Activated naive CD8-positive, alpha-beta T cell treated with anti-CD3 and anti-CD28 coated beads, Interleukin-2, amount 10 ng/mL, durations not matched to agents 7 days and 5 days (primary cell): ENCODE measurements around the gene SEPTIN3. TPM values are rescaled to one million over a fixed set of nuclear protein-coding genes. Genes with fewer than 3 reads are reported as not detected.

Experiments
- ATAC-seq: fragments of 150-1000 bp; cut with Tn5 transposase; one replicate; pipeline ENCODE4 v1.10.0; 2021; ENCODE audit warnings: low read depth, moderate library complexity
- POLR2A ChIA-PET: fragments of 350-600 bp; sonication (Branson Sonifier 250); formaldehyde crosslinking; loops from one replicate; lab custom pipeline; 2021; ENCODE audit warnings: antibody characterized with exemption; lab: Charles Lee
- DNase-seq: peaks from one replicate; pipeline ENCODE4 v3.0.0; 2021
- H3K27ac Mint-ChIP-seq: one replicate; pipeline ENCODE4 v1.8.0; 2022; ENCODE audit warnings: mild to moderate bottlenecking, mixed read lengths
- H3K27me3 Mint-ChIP-seq: one replicate; pipeline ENCODE4 v1.8.0; 2022; ENCODE audit warnings: mild to moderate bottlenecking, moderate library complexity, mixed read lengths
- H3K36me3 Mint-ChIP-seq: one replicate; pipeline ENCODE4 v1.8.0; 2021; ENCODE audit warnings: mild to moderate bottlenecking, mixed read lengths
- H3K4me1 Mint-ChIP-seq: one replicate; pipeline ENCODE4 v1.8.0; 2021; ENCODE audit warnings: mixed read lengths
- H3K4me3 Mint-ChIP-seq: one replicate; pipeline ENCODE4 v1.8.0; 2022; ENCODE audit warnings: mild to moderate bottlenecking, moderate library complexity, mixed read lengths
- H3K9me3 Mint-ChIP-seq: one replicate; pipeline ENCODE4 v1.8.0; 2021; ENCODE audit warnings: mixed read lengths
- total RNA-seq, 2 experiments: library from RNA; stranded (reverse); gene quantifications; one replicate each; pipeline ENCODE4 v1.2.3, GENCODE V29; 2021

The SEPTIN3 gene
- total RNA-seq, 2 experiments from 2014 or later, result 0.31 to 0.42 TPM

DNA sequence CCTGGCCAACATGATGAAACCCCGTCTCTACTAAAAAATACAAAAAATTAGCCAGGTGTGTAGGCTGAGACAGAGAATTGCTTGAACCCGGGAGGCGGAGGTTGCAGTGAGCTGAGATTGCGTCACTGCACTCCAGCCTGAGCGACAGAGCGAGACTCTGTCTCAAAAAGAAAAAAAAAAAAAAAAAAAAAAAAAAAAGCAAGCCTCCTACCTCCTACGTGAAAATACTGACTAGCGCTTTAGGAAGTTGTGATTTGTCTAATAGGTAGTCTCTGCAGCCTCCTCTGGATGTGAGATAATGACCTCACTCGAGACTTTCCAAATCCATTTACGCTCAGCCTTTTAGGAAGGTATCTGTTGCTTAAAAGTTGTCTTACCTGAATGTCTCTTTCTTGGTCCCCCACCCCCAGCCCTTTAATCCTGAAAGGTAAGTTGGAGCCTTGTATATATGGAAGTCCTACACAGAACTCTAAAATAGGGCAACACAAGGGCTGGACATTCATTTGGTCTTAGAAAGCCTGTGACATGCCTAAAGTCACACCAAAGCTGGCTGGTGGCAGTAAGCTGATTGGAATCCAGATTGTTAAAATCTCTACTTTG is 5.5 kb downstream of the SEPTIN3 start:
- Mint-ChIP-seq H3K4me1 (peaks cover 4% of the 10 kb centered on the region), H3K27ac (no peak overlapping the region), H3K4me3 (no peak overlapping the region), H3K36me3 (no peaks in the 10 kb centered on the region), H3K9me3 (no peaks in the 10 kb centered on the region), H3K27me3 (peaks cover 49% of the 10 kb centered on the region)
- no peak for DNase-seq
- POLR2A ChIA-PET, result no interaction called here
- ATAC-seq, result no peak

- DNase-seq (no peak), ATAC-seq (no peak)
- Mint-ChIP-seq H3K4me1 (peaks cover 4% of the 10 kb centered on the region), H3K27me3 (peaks cover 49% of the 10 kb centered on the region), H3K9me3 (no peaks in the 10 kb centered on the region), H3K36me3 (no peaks in the 10 kb centered on the region), H3K4me3 (peak overlapping the region; percentile 33), H3K27ac (no peak overlapping the region)
- POLR2A ChIA-PET, result no interaction called here
These were observed 6.2 kb downstream of the SEPTIN3 start for GRCh38 chr22:41975299-41976069.

DNA sequence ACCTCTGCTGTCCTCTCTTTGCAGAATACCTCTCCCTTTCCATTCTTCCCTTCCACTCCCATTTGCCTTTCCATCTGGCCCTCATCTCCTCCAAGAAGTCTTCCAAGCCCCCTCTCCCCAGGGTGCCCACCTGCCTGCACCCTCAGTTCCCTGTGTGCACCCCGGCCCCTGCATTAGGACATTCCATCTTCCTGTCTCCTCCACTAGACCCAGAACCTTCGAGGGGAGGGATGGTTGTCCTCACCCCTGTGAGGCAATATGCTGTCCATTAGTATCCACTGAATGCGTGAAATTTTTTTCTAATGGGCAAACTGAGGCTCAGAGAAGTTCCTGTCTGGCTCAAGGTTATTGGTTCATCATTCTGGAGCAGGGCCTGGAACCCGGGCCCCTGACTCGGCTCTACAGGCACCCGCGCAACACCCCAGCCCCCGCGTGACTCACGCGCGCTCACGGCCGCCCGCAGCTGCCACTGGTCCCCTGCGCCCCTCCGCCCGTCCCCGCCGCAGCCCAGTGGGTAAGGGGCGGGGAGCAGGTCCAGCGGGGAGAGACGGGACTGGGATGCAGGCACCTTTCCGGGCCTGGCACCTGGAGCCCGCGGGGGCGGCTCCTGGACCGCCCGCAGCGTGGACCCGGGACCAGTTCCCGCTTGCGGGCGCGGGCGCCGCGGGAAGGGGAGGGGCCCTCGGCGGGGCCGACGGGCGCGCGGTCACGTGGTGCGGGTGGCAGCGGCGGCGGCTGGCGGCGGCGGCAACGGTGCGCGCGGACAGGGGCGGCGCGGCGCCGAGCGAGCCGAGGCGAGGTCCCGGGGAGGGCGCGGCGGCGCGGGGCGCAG is 7.0 kb downstream of the SEPTIN3 start:
- peaks cover 4% of the 10 kb centered on the region for H3K4me1 Mint-ChIP-seq
- no peaks in the 10 kb centered on the region for H3K9me3 Mint-ChIP-seq
- peak overlapping the region; percentile 26 for H3K27ac Mint-ChIP-seq
- POLR2A ChIA-PET, result no interaction called here
- H3K36me3 Mint-ChIP-seq, result no peaks in the 10 kb centered on the region
- H3K4me3 Mint-ChIP-seq, result peak overlapping the region; percentile 33
- ATAC-seq (peak; percentile 58), DNase-seq (peak; percentile 67)
- H3K27me3 Mint-ChIP-seq, result peaks cover 49% of the 10 kb centered on the region

DNA sequence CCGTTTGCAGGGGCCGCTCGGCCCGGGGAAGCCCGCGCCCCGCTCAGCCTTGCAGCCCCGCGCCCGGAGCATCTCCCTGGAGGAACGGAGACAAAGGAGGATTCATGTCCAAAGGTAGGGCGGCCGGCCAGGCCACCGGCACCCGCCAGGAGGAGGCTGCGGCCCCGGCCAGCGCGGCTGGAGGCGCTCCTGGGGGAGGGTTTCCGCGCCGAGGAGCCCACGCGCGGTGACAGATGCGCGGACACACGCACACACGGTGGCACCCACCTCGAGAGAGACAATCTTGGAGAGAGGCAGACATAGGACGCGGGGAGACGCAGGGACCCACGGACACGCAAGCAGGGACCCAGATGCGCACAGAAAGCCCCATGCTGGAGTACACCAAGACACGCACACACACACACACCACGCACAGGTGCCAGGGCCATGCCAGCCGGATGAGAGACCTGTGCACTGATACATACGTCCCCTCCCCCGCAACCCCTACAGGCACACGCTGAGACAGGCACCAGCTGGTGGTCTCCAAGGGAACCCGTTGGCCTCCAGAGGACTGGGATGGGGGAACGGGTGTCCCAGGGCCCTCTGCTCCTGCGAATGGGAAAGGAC is 7.8 kb downstream of the SEPTIN3 start:
- Mint-ChIP-seq H3K36me3 (no peaks in the 10 kb centered on the region), H3K4me1 (peaks cover 4% of the 10 kb centered on the region), H3K4me3 (peak overlapping the region; percentile 22), H3K27me3 (peaks cover 49% of the 10 kb centered on the region), H3K27ac (no peak overlapping the region), H3K9me3 (no peaks in the 10 kb centered on the region)
- POLR2A ChIA-PET, result no interaction called here
- DNase-seq (no peak), ATAC-seq (no peak)

GRCh38 chr22:41978732-41979131 is 9.5 kb downstream of the SEPTIN3 start:
- DNase-seq (no peak), ATAC-seq (no peak)
- Mint-ChIP-seq H3K4me1 (peaks cover 6% of the 10 kb centered on the region), H3K9me3 (no peaks in the 10 kb centered on the region), H3K4me3 (no peak overlapping the region), H3K36me3 (no peaks in the 10 kb centered on the region), H3K27ac (no peak overlapping the region), H3K27me3 (peaks cover 47% of the 10 kb centered on the region)
- POLR2A ChIA-PET, result no interaction called here

DNA sequence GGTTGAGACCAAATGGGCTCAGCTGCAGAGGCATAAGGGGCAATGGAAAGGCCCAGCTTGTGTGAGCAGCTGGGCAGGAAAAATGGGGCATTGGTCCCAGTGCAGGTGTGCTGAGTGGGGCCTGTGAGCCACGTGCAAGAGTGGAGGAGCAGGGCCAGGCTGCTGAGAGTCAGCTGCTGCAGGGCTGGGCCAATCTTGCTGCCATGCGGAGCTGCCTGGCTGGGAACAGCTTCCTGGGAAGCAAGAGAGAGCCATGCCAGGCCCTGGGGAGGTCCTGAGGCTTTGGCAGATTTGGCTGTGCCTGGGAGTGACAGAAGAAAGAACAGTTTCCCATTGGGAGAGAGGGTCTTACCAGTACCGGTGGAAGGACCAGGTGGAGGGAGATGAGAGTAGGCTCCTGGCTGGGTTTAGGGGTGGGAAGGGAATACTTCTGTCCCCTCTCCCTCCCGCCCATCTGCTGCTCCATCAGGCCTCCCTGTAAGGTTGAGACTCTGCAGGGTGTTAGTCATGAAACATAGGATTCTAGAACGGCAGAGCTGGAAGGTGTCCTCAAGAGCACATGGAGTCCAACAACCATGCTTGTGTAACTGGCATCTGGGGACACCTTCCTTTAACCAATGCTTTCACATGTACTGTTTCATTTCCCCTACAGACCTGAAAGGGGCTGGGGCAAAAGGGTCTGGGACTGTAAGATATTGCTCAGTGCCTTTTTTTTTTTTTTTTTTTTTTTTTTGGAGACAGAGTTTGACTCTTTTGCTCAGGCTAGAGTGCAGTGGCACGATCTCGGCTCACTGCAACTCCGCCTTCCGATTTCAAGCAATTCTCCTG is 10.4 kb downstream of the SEPTIN3 start:
- no peak for DNase-seq
- POLR2A ChIA-PET, result no interaction called here
- no peak for ATAC-seq
- Mint-ChIP-seq H3K9me3 (no peaks in the 10 kb centered on the region), H3K36me3 (no peaks in the 10 kb centered on the region), H3K27me3 (peaks cover 39% of the 10 kb centered on the region), H3K4me3 (no peak overlapping the region), H3K27ac (no peak overlapping the region), H3K4me1 (peaks cover 6% of the 10 kb centered on the region)

GRCh38 chr22:41982865-41983264 is 13.6 kb downstream of the SEPTIN3 start:
- Mint-ChIP-seq H3K27ac (no peak overlapping the region), H3K9me3 (no peaks in the 10 kb centered on the region), H3K27me3 (peaks cover 19% of the 10 kb centered on the region), H3K4me1 (peaks cover 2% of the 10 kb centered on the region), H3K36me3 (no peaks in the 10 kb centered on the region), H3K4me3 (no peak overlapping the region)
- POLR2A ChIA-PET, result interaction anchor here (0.7 kb wide), 1 partner anchor 93 kb away, joined by 3 read pairs; no protein-coding TSS in a partner anchor
- no peak for DNase-seq
- no peak for ATAC-seq

GRCh38 chr22:41983513-41984405 is 14.5 kb downstream of the SEPTIN3 start:
- peaks cover 2% of the 10 kb centered on the region for H3K4me1 Mint-ChIP-seq
- peaks cover 12% of the 10 kb centered on the region for H3K27me3 Mint-ChIP-seq
- ATAC-seq (no peak), DNase-seq (no peak)
- H3K27ac Mint-ChIP-seq, result no peak overlapping the region
- no peak overlapping the region for H3K4me3 Mint-ChIP-seq
- POLR2A ChIA-PET, result no interaction called here
- H3K36me3 Mint-ChIP-seq, result no peaks in the 10 kb centered on the region
- no peaks in the 10 kb centered on the region for H3K9me3 Mint-ChIP-seq

DNA sequence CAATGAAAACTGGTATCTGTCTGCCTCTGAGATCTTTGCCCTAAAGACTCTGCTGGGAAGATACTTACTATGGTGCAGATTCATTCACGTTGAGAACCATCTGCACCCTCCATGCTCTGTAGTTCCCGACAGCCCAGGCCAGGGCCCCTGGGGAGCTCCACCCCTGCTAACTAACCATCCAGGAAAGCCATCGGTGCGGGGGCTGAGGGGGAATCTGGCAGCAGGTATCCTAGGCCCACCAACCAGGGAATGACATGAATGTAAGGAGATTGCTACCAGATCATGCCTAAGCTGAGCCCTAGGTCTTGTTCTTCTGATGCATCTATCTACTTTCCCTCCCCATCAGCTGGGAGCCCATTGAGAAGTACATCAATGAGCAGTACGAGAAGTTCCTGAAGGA is 18.0 kb downstream of the SEPTIN3 start:
- peaks cover 2% of the 10 kb centered on the region for H3K4me1 Mint-ChIP-seq
- POLR2A ChIA-PET, result interaction anchor here (0.5 kb wide), 1 partner anchor 32 kb away, joined by 4 read pairs; no protein-coding TSS in a partner anchor
- no peak for ATAC-seq
- no peak overlapping the region for H3K27ac Mint-ChIP-seq
- no peaks in the 10 kb centered on the region for H3K36me3 Mint-ChIP-seq
- no peak for DNase-seq
- no peaks in the 10 kb centered on the region for H3K9me3 Mint-ChIP-seq
- H3K4me3 Mint-ChIP-seq, result no peak overlapping the region
- H3K27me3 Mint-ChIP-seq, result peaks cover 8% of the 10 kb centered on the region

DNA sequence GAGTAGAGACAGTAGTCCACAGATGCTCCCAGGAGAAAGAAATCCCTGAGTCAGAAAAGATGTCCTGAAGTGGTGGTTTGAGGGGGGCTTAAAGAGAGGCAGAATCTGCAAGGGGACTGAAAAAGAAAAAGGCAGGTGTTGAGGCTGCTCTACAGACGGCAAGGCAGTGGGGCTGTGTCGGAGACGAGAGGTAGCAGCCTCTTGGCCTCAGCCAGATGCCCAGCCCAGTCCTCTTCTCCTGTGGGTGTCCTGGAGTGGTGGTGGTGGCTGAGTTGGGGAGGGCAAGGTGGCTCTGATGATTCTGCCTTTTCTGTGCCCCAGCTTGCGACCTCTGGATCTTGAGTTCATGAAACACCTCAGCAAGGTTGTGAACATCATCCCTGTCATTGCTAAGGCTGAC is 20.0 kb downstream of the SEPTIN3 start:
- Mint-ChIP-seq H3K4me3 (no peak overlapping the region), H3K36me3 (no peaks in the 10 kb centered on the region), H3K4me1 (no peaks in the 10 kb centered on the region), H3K27ac (no peak overlapping the region), H3K27me3 (peaks cover 8% of the 10 kb centered on the region), H3K9me3 (no peaks in the 10 kb centered on the region)
- POLR2A ChIA-PET, result no interaction called here
- DNase-seq (no peak), ATAC-seq (no peak)

GRCh38 chr22:41991111-41991510 is 21.9 kb downstream of the SEPTIN3 start:
- POLR2A ChIA-PET, result no interaction called here
- H3K9me3 Mint-ChIP-seq, result no peaks in the 10 kb centered on the region
- no peak overlapping the region for H3K27ac Mint-ChIP-seq
- H3K4me1 Mint-ChIP-seq, result peaks cover 9% of the 10 kb centered on the region
- no peaks in the 10 kb centered on the region for H3K36me3 Mint-ChIP-seq
- H3K4me3 Mint-ChIP-seq, result no peak overlapping the region
- H3K27me3 Mint-ChIP-seq, result peaks cover 14% of the 10 kb centered on the region
- ATAC-seq (no peak), DNase-seq (no peak)

- Mint-ChIP-seq H3K27me3 (peaks cover 20% of the 10 kb centered on the region), H3K4me3 (no peak overlapping the region), H3K9me3 (no peaks in the 10 kb centered on the region), H3K36me3 (no peaks in the 10 kb centered on the region), H3K27ac (no peak overlapping the region), H3K4me1 (peaks cover 9% of the 10 kb centered on the region)
- DNase-seq (peak; percentile 4), ATAC-seq (no peak)
- POLR2A ChIA-PET, result no interaction called here
These were observed 23.3 kb downstream of the SEPTIN3 start for GRCh38 chr22:41992496-41992895.
